WTC11 (cell line): ENCODE data around the gene CDK2.

Experiments
- CTCF ChIP-seq: fragments of 200-600 bp; IDR thresholded peaks from 2 replicates; pipeline ENCODE4 v1.8.0; 2022; ENCODE audit warnings: antibody characterized with exemption
- ESRRA ChIP-seq: sonication (generic); formaldehyde crosslinking; IDR thresholded peaks from 2 replicates; pipeline ENCODE4 v1.8.1; 2022; ENCODE audit warnings: mild to moderate bottlenecking, missing genetic modification reagents, borderline replicate concordance
- MYBL2 ChIP-seq: sonication (generic); formaldehyde crosslinking; IDR thresholded peaks from 2 replicates; pipeline ENCODE4 v1.8.1; 2023; ENCODE audit warnings: mild to moderate bottlenecking, moderate library complexity, missing genetic modification reagents
- TEAD1 ChIP-seq: sonication (generic); formaldehyde crosslinking; IDR thresholded peaks from 2 replicates; pipeline ENCODE4 v1.8.0; 2022; ENCODE audit warnings: mild to moderate bottlenecking, missing genetic modification reagents
- ZNF263 ChIP-seq: sonication (generic); formaldehyde crosslinking; IDR thresholded peaks from 2 replicates; pipeline ENCODE4 v1.8.1; 2022; ENCODE audit warnings: low read depth, mild to moderate bottlenecking, moderate library complexity, missing genetic modification reagents
- TF ChIP-seq, protein P1 (sequence below): sonication (generic); formaldehyde crosslinking; conservative IDR thresholded peaks from 2 replicates; pipeline ENCODE4 v1.8.1; 2023; ENCODE audit warnings: mild to moderate bottlenecking, low read depth, missing genetic modification reagents, moderate library complexity
- TF ChIP-seq, protein P2 (sequence below): sonication (generic); formaldehyde crosslinking; IDR thresholded peaks from 2 replicates; pipeline ENCODE4 v1.8.1; 2023; ENCODE audit warnings: mild to moderate bottlenecking, missing genetic modification reagents

DNA sequence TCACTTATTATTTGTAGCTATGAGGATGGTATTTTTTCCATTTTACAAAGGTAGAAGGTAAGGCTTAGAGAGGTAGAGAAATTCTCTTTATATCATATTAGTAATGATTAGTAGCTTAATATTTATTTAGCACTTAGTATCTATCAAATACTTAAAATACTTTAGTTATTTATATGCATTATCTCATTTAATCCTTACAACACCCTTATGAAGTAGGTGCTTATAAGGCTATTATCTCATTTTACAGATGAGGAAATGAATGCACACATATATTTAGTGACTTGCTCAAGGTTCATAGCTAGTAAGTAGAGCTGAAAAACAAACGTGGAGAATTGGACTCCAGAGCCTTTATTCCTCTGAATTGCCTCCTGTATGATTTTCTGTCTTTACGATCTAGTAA is 18.2 kb downstream of the CDK2 start:
- no peak for TF ChIP-seq MYBL2
- TF ChIP-seq, protein P1, sequence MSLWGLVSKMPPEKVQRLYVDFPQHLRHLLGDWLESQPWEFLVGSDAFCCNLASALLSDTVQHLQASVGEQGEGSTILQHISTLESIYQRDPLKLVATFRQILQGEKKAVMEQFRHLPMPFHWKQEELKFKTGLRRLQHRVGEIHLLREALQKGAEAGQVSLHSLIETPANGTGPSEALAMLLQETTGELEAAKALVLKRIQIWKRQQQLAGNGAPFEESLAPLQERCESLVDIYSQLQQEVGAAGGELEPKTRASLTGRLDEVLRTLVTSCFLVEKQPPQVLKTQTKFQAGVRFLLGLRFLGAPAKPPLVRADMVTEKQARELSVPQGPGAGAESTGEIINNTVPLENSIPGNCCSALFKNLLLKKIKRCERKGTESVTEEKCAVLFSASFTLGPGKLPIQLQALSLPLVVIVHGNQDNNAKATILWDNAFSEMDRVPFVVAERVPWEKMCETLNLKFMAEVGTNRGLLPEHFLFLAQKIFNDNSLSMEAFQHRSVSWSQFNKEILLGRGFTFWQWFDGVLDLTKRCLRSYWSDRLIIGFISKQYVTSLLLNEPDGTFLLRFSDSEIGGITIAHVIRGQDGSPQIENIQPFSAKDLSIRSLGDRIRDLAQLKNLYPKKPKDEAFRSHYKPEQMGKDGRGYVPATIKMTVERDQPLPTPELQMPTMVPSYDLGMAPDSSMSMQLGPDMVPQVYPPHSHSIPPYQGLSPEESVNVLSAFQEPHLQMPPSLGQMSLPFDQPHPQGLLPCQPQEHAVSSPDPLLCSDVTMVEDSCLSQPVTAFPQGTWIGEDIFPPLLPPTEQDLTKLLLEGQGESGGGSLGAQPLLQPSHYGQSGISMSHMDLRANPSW (CRISPR knock-in tag), result no peak
- no peak for TF ChIP-seq ZNF263 (CRISPR knock-in tag)
- TF ChIP-seq, protein P2, sequence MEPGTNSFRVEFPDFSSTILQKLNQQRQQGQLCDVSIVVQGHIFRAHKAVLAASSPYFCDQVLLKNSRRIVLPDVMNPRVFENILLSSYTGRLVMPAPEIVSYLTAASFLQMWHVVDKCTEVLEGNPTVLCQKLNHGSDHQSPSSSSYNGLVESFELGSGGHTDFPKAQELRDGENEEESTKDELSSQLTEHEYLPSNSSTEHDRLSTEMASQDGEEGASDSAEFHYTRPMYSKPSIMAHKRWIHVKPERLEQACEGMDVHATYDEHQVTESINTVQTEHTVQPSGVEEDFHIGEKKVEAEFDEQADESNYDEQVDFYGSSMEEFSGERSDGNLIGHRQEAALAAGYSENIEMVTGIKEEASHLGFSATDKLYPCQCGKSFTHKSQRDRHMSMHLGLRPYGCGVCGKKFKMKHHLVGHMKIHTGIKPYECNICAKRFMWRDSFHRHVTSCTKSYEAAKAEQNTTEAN, result no peak
- no peak for TF ChIP-seq CTCF
- TF ChIP-seq ESRRA (CRISPR knock-in tag), result no peak
- TF ChIP-seq TEAD1 (CRISPR knock-in tag), result no peak
